AG08396 (cell line): ENCODE measurements around the gene ABCE1.

ENCODE experiments used
- DNase-seq: peaks from one replicate; pipeline ENCODE4 v3.0.0; 2012; ENCODE audit warnings: low spot score, mixed read lengths

ABCE1 gene

DNA sequence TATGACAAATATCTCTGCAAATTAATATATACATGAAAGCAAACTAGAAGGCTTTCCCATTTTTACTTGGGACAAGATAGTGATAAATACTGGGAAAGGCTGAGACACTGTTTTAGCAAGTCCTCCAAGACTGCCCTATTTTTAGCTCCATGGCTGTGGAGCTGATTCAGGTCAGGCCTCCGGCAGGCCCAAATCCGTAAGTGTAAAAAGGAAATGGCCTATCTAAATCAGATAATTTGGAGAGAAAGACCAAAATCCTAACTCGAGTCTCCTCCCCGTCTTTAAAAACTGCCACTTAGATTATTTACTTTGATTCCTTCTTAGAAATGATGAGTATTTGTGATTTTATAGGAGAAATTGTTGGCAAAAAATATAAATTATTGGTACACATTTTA is 79.4 kb downstream of the ABCE1 start:
- DNase-seq, result no peak

DNA sequence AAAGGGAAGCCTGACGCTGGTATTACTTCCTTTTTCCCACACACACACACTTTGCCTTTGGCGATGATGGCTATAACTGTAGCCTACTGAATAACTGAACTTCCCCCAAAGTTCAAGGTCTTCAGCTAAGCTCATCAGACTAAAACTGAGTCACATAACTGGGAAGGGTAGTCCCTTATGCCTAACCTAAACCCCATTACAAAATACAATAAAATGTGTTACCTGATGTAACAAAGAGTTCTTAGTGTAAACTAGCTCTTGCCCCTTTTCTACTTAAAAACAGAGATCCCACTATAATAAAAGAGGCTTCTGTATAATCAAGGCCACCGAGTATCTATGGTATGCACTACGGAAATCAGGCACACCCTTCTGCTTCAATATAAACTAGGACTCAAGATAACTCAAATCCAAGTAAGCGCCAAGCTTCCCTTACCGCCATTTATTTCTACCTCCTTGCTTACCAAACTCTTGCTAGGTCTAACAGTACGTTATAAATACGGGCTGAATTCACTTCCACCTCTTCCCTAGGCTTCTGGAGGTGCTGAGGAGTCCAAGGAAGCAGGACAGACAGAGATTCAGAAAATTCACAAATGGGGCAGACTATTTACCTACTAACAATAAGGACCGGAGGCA is 79.9 kb downstream of the ABCE1 start:
- no peak for DNase-seq

DNA sequence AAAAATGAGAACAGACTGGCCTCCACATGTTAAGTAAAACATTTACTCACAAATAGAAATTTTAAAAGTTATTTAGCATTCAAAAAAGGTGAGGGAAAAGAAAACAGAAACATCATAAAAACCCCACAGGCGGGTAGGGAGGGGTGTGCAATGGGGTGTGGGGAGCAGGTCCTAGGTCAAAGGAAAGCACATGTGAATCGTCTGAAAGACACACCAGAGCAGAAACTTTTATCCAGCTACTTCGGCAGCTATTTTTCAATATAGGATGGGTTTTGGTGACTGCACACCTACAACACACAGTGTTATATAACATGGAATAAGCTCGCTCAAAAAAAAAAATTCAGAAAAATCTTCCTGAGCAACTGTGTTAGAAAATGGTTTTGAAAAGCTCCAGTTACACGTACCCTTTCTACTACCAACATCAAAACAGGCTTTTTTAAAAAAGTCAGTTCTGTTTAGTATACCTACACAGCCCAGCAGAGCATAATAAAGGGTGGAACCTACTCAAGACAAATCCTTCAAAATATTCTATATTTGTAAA is 80.7 kb downstream of the ABCE1 start:
- DNase-seq, result no peak
